Activated T-helper 1 cell treated with anti-CD3 and anti-CD28 coated beads, Interleukin-2, amount 50 U/mL, for 16 hours (primary cell): ENCODE data around the gene MOXD1.

ENCODE experiments used
- DNase-seq, 2 donors: peaks; one replicate each; pipeline ENCODE4 v3.0.0-alpha.2; 2020; ENCODE audit warnings: low read depth in 1 of 2, low spot score in 1 of 2

The MOXD1 gene

GRCh38 chr6:132400883-132401617, at the start of gene MOXD1:
Gene MOXD1, minus strand, starts transcription at chr6:132401475. Its CDS starts 49 bp downstream, at chr6:132401426.
- DNase-seq, result no peak

- no peak for DNase-seq
These were observed 45.6 kb upstream of the MOXD1 start for GRCh38 chr6:132446855-132447241.

- DNase-seq, result no peak
These were observed 45.0 kb upstream of the MOXD1 start for GRCh38 chr6:132446141-132446854.

GRCh38 chr6:132445201-132445951, 44.1 kb upstream of the MOXD1 start:
- DNase-seq, result no peak

DNA sequence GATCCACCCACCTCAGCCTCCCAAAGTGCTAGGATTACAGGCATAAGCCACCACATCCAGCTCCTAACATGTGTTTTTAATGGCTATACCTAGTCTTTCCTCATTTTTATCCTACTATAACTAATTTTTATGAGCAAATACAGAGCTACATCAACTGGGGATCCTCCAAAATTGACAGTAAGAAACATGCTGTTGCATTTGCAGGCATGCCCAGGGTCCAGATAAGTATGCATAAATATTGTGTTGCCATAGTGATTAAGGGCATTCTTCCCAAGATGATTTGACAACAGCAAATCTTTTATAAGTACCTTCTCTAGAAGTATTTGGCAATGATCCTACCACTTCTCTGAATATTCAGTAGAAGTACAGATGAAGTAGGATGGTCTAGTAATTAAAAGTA, 41.9 kb upstream of the MOXD1 start:
- no peak for DNase-seq

DNA sequence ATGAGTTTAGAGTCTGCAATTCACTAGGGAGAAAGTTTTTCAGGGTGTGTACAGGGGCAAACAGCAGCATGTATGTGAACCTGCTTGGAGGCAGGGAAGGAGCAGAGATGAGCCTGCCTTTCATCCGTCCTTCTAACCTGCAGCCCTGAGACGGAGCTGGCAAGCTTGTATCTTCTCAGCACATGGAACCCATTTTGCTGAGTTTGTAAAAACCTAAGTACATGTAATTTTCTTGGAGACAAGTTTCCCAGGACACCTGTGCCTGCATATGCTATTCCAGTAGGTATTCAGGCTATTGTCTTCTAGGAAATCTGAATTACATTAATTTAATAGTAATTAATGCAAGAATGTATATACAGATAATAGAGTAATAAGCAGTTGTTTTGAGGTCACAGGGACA, 28.8 kb upstream of the MOXD1 start:
- no peak for DNase-seq

DNA sequence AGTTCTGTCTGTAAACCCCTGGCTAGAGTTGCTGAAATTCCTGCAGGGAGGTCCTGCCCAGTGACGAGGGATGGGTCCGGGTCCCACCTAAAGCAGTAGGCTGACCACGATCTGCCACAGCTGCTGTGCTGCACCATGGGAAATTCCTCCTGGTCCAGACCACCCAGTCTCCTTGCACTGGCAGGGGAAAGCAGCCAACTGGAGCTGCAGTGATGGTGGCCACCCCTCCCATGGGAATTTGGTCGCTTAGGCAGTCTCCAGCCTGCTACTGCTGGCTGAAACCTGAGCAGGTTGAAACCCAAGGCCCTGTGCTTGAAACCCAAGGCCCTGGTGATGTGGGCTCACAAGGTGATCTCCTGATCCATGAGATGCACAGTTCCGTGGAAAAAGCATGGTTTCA, 23.9 kb upstream of the MOXD1 start:
- no peak for DNase-seq

DNA sequence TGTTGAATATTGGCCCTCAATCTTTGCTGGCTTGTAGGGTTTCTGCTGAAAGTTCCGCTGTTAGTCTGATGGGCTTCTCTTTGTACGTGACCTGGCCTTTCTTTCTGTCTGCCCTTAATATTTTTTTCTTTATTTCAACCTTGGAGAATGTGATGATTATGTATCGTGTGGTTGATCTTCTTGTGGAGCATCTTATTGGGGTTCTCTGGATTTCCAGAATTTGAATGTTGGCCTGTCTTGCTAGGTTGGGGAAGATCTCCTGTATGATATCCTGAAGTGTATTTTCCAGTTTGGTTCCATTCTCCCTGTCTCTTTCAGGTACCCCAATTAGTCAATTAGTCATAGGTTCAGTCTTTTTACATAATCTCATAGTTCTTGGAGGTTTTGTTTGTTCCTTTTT, 22.6 kb upstream of the MOXD1 start:
- DNase-seq, result no peak

DNA sequence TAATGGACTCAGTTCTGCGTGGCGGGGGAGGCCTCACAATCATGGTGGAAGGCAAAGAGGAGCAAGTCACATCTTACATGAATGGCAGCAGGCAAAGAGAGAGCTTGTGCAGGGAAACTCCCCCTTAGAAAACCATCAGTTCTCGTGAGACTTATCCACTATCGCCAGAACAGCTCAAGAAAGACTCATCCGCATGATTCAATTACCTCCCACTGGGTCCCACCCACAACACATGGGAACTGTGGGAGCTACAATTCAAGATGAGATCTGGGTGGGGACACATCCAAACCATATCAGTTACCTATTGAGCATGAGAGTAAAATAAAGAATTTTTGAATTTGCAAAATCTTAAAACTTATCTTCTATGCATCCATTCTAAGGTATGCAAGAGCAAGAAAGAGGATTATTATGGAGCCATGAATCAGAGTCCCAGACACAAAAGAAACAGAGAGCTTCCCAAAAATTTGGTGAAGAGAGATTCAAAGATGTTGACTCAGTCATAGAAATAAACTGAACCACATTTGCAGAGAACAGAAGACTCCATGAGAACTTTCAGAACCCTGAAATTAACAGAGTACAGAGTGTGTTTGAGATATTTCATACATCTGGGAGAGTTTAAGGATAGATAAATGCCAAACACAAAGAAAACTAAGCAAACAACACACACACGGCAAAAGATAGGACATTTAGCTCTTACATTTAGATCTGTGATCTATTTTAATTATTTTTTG, 17.1 kb upstream of the MOXD1 start:
- DNase-seq, result no peak

GRCh38 chr6:132414761-132415160, 13.5 kb upstream of the MOXD1 start:
- no peak for DNase-seq

GRCh38 chr6:132414322-132414721, 13.0 kb upstream of the MOXD1 start:
- DNase-seq, result no peak

- DNase-seq, result no peak
These were observed 12.2 kb upstream of the MOXD1 start for GRCh38 chr6:132413499-132413802.

DNA sequence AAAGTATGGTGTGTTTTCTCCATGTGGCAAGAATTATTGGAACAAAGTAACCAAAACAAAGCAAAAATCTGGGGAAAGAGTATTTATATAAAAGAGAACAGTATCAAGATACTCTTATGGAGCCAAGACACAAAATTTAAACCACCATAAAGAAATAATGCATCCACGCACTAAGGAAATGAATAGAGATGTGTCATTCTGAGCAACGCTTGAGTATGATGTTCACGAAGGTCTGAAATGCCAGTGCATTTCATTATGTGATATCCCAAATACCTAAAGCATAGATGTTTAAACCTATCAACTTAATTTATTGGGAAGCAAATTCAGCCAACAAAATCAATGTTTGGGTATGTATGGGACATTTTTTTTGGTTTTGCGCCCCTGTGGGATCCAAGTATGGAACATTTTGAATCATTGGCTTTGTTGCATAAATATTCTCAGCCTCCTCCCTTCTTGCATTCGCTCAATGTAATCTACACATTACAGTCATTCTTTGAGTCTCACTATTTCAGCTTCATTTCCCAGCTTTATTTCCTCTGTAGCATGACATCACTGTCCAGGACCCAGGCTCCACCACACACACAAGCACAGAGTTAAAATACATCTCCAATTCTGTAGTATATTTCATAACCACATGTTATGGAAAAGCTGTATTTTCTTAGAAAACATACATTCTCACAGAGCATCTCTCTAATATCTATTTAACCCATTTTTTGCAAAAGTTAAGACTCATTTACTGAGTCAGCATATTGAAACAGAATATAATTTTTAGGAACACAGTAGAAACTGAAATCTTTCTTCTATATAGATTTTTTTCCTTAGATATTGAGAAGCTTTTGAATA, 11.6 kb upstream of the MOXD1 start:
- no peak for DNase-seq

DNA sequence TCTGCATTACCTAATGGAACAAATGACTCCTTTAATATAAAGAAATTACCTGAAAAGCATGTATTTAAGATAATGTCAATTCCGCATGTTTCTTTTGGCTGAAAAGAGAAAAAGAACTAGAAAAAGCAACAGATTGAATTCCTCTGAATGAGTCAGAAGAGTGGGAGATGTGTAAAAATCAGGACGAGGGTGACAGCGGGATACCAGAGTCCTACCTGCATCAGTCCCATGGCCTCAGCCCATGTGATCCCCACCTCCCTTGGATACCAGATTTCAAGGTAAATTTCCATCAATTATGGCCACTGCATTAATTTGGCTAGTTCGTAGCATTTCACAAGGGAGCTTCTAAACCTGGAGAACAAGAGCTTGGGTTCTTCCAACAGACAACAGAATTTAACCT, 10.0 kb upstream of the MOXD1 start:
- DNase-seq, result no peak

- DNase-seq, result no peak
These were observed 9.6 kb upstream of the MOXD1 start for GRCh38 chr6:132410830-132411229.

DNA sequence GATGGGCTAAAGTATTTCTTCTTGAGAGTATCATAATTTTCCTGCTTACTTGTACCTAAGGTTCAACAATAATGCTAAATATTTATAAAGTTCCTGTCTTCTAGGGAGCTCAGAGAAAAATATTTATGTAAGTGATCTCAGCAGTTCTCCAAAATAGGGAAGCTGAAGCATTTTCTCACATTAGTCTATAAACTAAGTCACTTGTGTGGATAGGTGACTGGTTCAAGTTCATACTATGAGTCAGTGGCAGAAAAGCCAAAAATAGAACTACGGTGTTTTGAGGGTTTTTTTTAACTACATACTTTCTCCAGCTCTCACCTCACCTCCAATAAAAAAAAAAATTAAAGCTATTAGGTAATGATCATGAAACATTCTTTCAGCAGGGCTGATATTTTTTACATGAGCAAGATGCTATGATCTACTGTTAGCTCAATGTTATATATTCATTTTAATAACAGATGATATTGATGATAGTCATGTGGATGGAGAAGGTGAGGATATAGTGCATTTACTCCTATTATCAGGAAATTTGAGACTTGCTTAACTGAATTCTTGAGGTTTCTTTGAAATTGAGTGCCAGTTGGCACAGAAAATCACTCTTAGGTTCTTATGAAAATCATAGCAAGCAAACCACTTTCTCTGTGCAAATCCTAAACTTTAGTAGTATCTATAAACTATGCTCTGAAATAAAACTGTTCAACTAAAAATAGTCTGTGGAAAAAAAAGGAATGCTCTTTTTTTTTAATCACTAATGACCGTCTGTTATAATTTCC, 4.1 kb upstream of the MOXD1 start:
- no peak for DNase-seq

GRCh38 chr6:132404736-132405135, 3.5 kb upstream of the MOXD1 start:
- DNase-seq, result no peak

DNA sequence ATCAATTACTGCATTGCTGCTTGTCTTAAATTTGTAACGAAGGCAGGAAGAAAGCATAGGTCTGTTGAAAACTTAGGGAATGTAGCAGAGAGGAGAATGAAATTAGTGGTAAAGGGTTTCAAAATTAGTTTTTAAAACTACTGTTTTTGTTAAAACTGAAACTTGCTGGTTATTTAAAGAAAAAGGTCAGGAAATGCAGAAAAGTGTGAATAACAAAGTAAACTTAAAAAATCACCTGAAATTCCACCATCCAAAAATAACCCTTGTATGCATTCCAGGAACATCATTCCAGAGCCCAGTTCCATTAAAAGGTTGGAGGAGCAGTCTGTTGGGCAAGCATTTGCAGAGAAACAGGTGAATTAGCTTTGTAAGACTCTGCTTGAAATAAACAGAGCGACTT, 3.1 kb upstream of the MOXD1 start:
- DNase-seq, result no peak

DNA sequence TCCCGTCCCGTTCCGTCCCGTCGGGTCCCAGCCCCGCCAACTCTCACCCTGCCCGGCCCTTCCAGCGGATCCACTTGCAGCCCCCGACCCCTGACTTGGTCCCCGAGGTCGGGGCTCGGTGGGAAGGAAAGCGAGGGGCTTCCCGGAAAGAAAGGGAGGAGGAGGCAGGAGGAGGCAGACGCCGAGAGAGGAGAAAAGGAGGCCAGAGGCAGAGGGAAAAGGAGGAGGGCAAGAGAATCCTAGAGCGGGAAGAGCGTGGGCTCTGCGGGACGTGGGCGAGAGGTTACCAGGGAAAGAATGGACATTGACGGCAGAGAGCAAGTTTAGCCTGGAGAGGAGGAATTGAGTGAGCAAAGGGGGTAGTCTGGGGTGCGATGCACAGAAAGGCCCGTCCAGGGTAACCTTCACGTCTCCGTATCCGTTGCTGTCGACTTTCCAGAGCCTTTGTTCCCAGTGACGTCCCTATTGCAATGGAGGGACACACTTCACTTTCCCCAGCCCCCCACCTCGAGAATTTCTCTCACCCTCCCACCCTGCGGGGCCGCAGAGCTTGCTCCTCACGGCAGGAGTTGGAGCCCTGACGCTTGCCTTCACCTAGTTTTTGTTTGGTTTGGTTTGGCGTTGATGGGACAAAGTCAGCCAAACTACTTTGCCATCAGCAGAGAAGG, 477 bp upstream of the MOXD1 start:
- DNase-seq, result no peak

DNA sequence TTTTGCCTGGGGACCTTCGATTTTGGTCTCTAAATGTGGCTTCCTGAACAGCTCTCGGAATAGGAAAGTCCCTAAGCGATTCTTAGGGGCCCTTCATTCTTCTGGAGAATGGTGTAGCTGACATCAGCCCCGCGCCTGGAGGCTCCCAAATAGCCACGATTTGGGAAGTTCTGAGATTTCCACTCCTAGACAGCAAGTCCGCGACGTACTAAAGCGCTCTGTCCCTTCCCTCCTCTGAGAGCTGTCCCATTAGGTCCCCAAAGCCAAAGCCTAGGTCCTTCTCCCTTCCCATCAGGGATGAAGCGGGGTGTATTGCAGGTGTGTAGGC, 756 bp downstream of the MOXD1 start:
- no peak for DNase-seq
